Measurements from ENCODE around the gene SYT2. TPM values are rescaled to one million over a fixed set of nuclear protein-coding genes. Genes with fewer than 3 reads are reported as not detected.

SYT2 gene
- total RNA-seq, 1 donor from 2014 or later: not detected

GRCh38 chr1:202673531-202673930 is 36.7 kb downstream of the SYT2 start:
- no peak overlapping the region for H3K27ac ChIP-seq
- DNase-seq (ENCODE audit: low spot score in 2 of 2): no peak
- TF ChIP-seq CTCF (IDR thresholded peaks at IDR 0.05): no peak
- H3K36me3 ChIP-seq: no peaks in the 10 kb centered on the region
- intact Hi-C loops (cut with DNase I): no loop called here
- H3K4me1 ChIP-seq: no peaks in the 10 kb centered on the region
- H3K4me3 ChIP-seq: no peak overlapping the region
- H3K9me3 ChIP-seq: no peaks in the 10 kb centered on the region
- H3K27me3 ChIP-seq: no peaks in the 10 kb centered on the region

- no peak overlapping the region for H3K27ac ChIP-seq
- no peak for TF ChIP-seq CTCF (IDR thresholded peaks at IDR 0.05)
- no peaks in the 10 kb centered on the region for H3K9me3 ChIP-seq
- H3K36me3 ChIP-seq: no peaks in the 10 kb centered on the region
- no peak for DNase-seq (ENCODE audit: low spot score in 2 of 2)
- no peaks in the 10 kb centered on the region for H3K27me3 ChIP-seq
- intact Hi-C loops (cut with DNase I): no loop called here
- H3K4me1 ChIP-seq: no peaks in the 10 kb centered on the region
- H3K4me3 ChIP-seq: no peak overlapping the region
Observed at GRCh38 chr1:202671399-202671798, 38.9 kb downstream of the SYT2 start.

- no peak overlapping the region for H3K27ac ChIP-seq
- H3K27me3 ChIP-seq: no peaks in the 10 kb centered on the region
- DNase-seq (ENCODE audit: low spot score in 2 of 2): no peak
- no peaks in the 10 kb centered on the region for H3K36me3 ChIP-seq
- H3K4me3 ChIP-seq: no peak overlapping the region
- H3K9me3 ChIP-seq: no peaks in the 10 kb centered on the region
- H3K4me1 ChIP-seq: no peaks in the 10 kb centered on the region
- no peak for TF ChIP-seq CTCF (IDR thresholded peaks at IDR 0.05)
- intact Hi-C loops (cut with DNase I): no loop called here
Observed at GRCh38 chr1:202665417-202665816, 44.8 kb downstream of the SYT2 start.

GRCh38 chr1:202664083-202664482 is 46.2 kb downstream of the SYT2 start:
- H3K27me3 ChIP-seq: no peaks in the 10 kb centered on the region
- no peak for TF ChIP-seq CTCF (IDR thresholded peaks at IDR 0.05)

GRCh38 chr1:202663131-202663530 is 47.1 kb downstream of the SYT2 start:
- DNase-seq (ENCODE audit: low spot score in 2 of 2): no peak
- intact Hi-C loops (cut with DNase I): no loop called here
- H3K4me3 ChIP-seq: no peak overlapping the region
- TF ChIP-seq CTCF (IDR thresholded peaks at IDR 0.05): no peak
- H3K27ac ChIP-seq: no peak overlapping the region
- no peaks in the 10 kb centered on the region for H3K4me1 ChIP-seq
- no peaks in the 10 kb centered on the region for H3K9me3 ChIP-seq
- H3K27me3 ChIP-seq: no peaks in the 10 kb centered on the region
- H3K36me3 ChIP-seq: no peaks in the 10 kb centered on the region

More at GRCh38 chr1:202664083-202664482, 46.2 kb downstream of the SYT2 start:
- Histone ChIP-seq H3K4me1 (no peaks in the 10 kb centered on the region), H3K27ac (no peak overlapping the region), H3K36me3 (no peaks in the 10 kb centered on the region), H3K9me3 (no peaks in the 10 kb centered on the region), H3K4me3 (no peak overlapping the region)
- intact Hi-C loops (cut with DNase I): no loop called here
- DNase-seq (ENCODE audit: low spot score in 2 of 2): no peak

GRCh38 chr1:202662081-202662480 is 48.2 kb downstream of the SYT2 start:
- no peak for TF ChIP-seq CTCF (IDR thresholded peaks at IDR 0.05)
- H3K4me1 ChIP-seq: no peaks in the 10 kb centered on the region
- H3K9me3 ChIP-seq: no peaks in the 10 kb centered on the region
- no peak overlapping the region for H3K4me3 ChIP-seq
- H3K27ac ChIP-seq: no peak overlapping the region
- intact Hi-C loops (cut with DNase I): no loop called here
- H3K36me3 ChIP-seq: no peaks in the 10 kb centered on the region
- no peaks in the 10 kb centered on the region for H3K27me3 ChIP-seq
- no peak for DNase-seq (ENCODE audit: low spot score in 2 of 2)

All from ascending aorta (tissue), 2 donors.